Heart left ventricle (tissue), 16 donors: ENCODE results near the gene HDAC8. TPM values are rescaled to one million over a fixed set of nuclear protein-coding genes. Genes with fewer than 3 reads are reported as not detected.
A peak's percentile ranks its signal among the peaks of the same experiment; 100 is the strongest.
"Not testable (repeated sequence)": the region's sequence is repeated elsewhere in the genome, so short reads cannot be mapped to it uniquely, and the experiment has no call there.

Experiments
- ATAC-seq, 4 donors: fragments of 200-7000 bp; cut with Tn5 transposase; one replicate each; pipeline ENCODE4 v1.9.1; 2020 to 2022; ENCODE audit warnings: moderate library complexity in 4 of 4, mild to moderate bottlenecking in 3 of 4, moderate number of reproducible peaks in 1 of 4
- DNase-seq, 5 donors: peaks; one replicate each; pipeline ENCODE4 v3.0.0-alpha.2; 2020
- H3K27ac ChIP-seq, 12 donors: fragments of 200-600 bp; sonication (generic) in 4 of 12; one replicate each; pipeline versions ENCODE4 v1.5.0 to v1.8.0; 2016 to 2022; ENCODE audit warnings: mild to moderate bottlenecking in 2 of 12
- H3K27me3 ChIP-seq, 9 donors: fragments of 200-600 bp; sonication (generic) in 2 of 9; one replicate each; pipeline versions ENCODE4 v1.5.1 to v1.8.0; 2016 to 2022; ENCODE audit warnings: mild to moderate bottlenecking in 3 of 9
- H3K36me3 ChIP-seq, 9 donors: fragments of 200-600 bp; sonication (generic) in 2 of 9; one replicate each; pipeline versions ENCODE4 v1.5.0 to v1.8.0; 2018 to 2022; ENCODE audit warnings: mild to moderate bottlenecking in 2 of 9
- H3K4me1 ChIP-seq, 12 donors: fragments of 200-600 bp; sonication (generic) in 4 of 12; one replicate each; pipeline versions ENCODE4 v1.5.0 to v1.8.0; 2016 to 2022; ENCODE audit warnings: mild to moderate bottlenecking in 3 of 12
- H3K4me3 ChIP-seq, 12 donors: fragments of 200-600 bp; sonication (generic) in 4 of 12; one replicate each; pipeline versions ENCODE4 v1.5.0 to v1.8.0; 2017 to 2022; ENCODE audit warnings: mild to moderate bottlenecking in 9 of 12, moderate library complexity in 4 of 12
- H3K9me3 ChIP-seq, 12 donors: fragments of 200-600 bp; sonication (generic) in 4 of 12; one replicate each; pipeline versions ENCODE4 v1.5.0 to v1.8.0; 2016 to 2022; ENCODE audit warnings: mild to moderate bottlenecking in 1 of 12
- CTCF ChIP-seq, 12 donors: fragments of 200-600 bp; sonication (generic) in 4 of 12; IDR thresholded peaks; one replicate each; pipeline versions ENCODE4 v1.5.0 to v1.8.0; 2018 to 2022; ENCODE audit warnings: antibody characterized with exemption in 12 of 12, mild to moderate bottlenecking in 5 of 12
- POLR2A ChIP-seq, 2 donors: fragments of 450-650 bp; IDR thresholded peaks; one replicate each; pipeline ENCODE4 v1.6.1; 2017; ENCODE audit warnings: antibody characterized with exemption in 2 of 2, mild to moderate bottlenecking in 2 of 2, moderate library complexity in 2 of 2
- WGBS, 4 donors: extraction: QIAGEN DNeasy Blood & Tissue Kit in 2 of 4; methylation state at CpG; one replicate each; pipeline versions ENCODE4 v1.1.5 to v1.1.7; 2013 to 2018; 5-methylcytosine and 5-hydroxymethylcytosine counted together
- intact Hi-C, 10 donors: fragments of 100-400 bp; cut with DNase I; formaldehyde crosslinking; loops; one replicate each; pipeline versions ENCODE4 v1.11.1 to v1.14.2; 2022
- polyA plus RNA-seq, 2 donors: library from polyadenylated mRNA; stranded (reverse); fragments of 200-250 nt; gene quantifications; one replicate each; pipeline ENCODE4 v1.2.3, GENCODE V29; 2013
- total RNA-seq, 9 donors: library from RNA; depleted of rRNA in 2 of 9; stranded (reverse); fragments of >200 nt in 2 of 9; fragmentation: NEBNext Ultra II Directional in 3 of 9; extraction: Animal tissue kit (Norgen Biotek cat#: 25700) in 3 of 9; gene quantifications; one replicate each; pipeline versions ENCODE4 v1.1.0 to v1.2.4, GENCODE V29; 2016 to 2023
- donor health status: ischemic (EF 13 %, LVEDD 7.1; RV severe dilation, severe dysfunction).
- donor health status: healthy with polysubstance abuse.
- donor health status: DM: no; HTN: yes; CAD: no.
- donor health status: DM: no; HTN: no; CAD: no.
- donor health status: ischemic (EF 25% LVEDD 6.9; RV normal size, moderate dysfunction).
- donor health status: ischemic (EF 25% LVEDD 5.7; RV mildly dilated, moderate dysfunction).
- donor health status: healthy.
- donor health status: DM: yes; HTN: yes; CAD: no.
- donor health status: ischemic (EF 35%, LVEDD 5.7; RV mildly dilated, moderate dysfunction).
- donor health status: nonischemic (EF 11% LVEDD 7.7; RV severe dilation, severe dysfunction).
- donor health status: DM: yes; HTN: yes; CAD: no.
- donor health status: PGD.
- donor health status: ischemic (EF 29% LVEDD 5.4; RV normal size, mild dysfunction).
- donor health status: nonischemic (EF 23%, LVEDD 6.1; RV moderate dilation, normal function).

Gene HDAC8
- total and polyA plus RNA-seq, 11 donors, result 16.1 to 28.1 (median 18.6) TPM

GRCh38 chrX:72408885-72409284 is 163.8 kb downstream of the HDAC8 start:
- Histone ChIP-seq H3K9me3 (no peaks in the 10 kb centered on the region), H3K4me3 (no peak overlapping the region), H3K36me3 (no peaks in the 10 kb centered on the region), H3K27ac (no peak overlapping the region), H3K27me3 (peaks cover 0 to 12% (median 0%) of the 10 kb centered on the region in 9 donors), H3K4me1 (no peaks in the 10 kb centered on the region)
- TF ChIP-seq POLR2A (IDR thresholded peaks at IDR 0.05), result no peak
- ATAC-seq (no peak), DNase-seq (no peak)
- intact Hi-C loops, result loop anchor here in 1 of 10 donors (10.0 kb wide), 1 partner anchor 46 kb away; no protein-coding TSS in a partner anchor
- 51 to 86% (median 80%) methylated on average over 2 of the region's 2 CpGs for WGBS, 4 donors

GRCh38 chrX:72405136-72405535 is 167.5 kb downstream of the HDAC8 start:
- 86 to 97% (median 93%) methylated on average over 2 of the region's 2 CpGs for WGBS, 4 donors
- not testable (repeated sequence) for H3K36me3 ChIP-seq

GRCh38 chrX:72402614-72403013 is 170.0 kb downstream of the HDAC8 start:
- H3K27me3 ChIP-seq, result peaks cover 0 to 12% (median 0%) of the 10 kb centered on the region in 9 donors
- H3K36me3 ChIP-seq, result no peaks in the 10 kb centered on the region
- no peak overlapping the region for H3K4me3 ChIP-seq
- H3K9me3 ChIP-seq, result no peaks in the 10 kb centered on the region
- H3K4me1 ChIP-seq, result no peaks in the 10 kb centered on the region
- DNase-seq (no peak), ATAC-seq (no peak)
- H3K27ac ChIP-seq, result no peak overlapping the region
- intact Hi-C loops, result loop anchor here in 1 of 10 donors (10.0 kb wide), 1 partner anchor 52 kb away; no protein-coding TSS in a partner anchor
- TF ChIP-seq CTCF (IDR thresholded peaks at IDR 0.05) (no peak), POLR2A (IDR thresholded peaks at IDR 0.05) (no peak)

More at GRCh38 chrX:72405136-72405535, 167.5 kb downstream of the HDAC8 start:
- intact Hi-C loops, result loop anchor here in 1 of 10 donors (10.0 kb wide), 1 partner anchor 50 kb away; no protein-coding TSS in a partner anchor
- DNase-seq, ATAC-seq, H3K9me3 ChIP-seq, H3K27ac ChIP-seq, H3K4me1 ChIP-seq, H3K4me3 ChIP-seq: not testable (repeated sequence)
- peaks cover 0 to 12% (median 0%) of the 10 kb centered on the region in 9 donors for H3K27me3 ChIP-seq

- Histone ChIP-seq H3K27ac (no peak overlapping the region), H3K4me3 (no peak overlapping the region), H3K36me3 (no peaks in the 10 kb centered on the region), H3K27me3 (no peaks in the 10 kb centered on the region), H3K4me1 (peaks cover 0 to 18% (median 8%) of the 10 kb centered on the region in 12 donors), H3K9me3 (no peaks in the 10 kb centered on the region)
- intact Hi-C loops, result loop anchor here in 1 of 10 donors (10.0 kb wide), 1 partner anchor 55 kb away; no protein-coding TSS in a partner anchor
- ATAC-seq (no peak), DNase-seq (no peak)
- TF ChIP-seq POLR2A (IDR thresholded peaks at IDR 0.05), result no peak
Observed at GRCh38 chrX:72399816-72400215, 172.8 kb downstream of the HDAC8 start.

- DNase-seq (peak in 2 of 5 donors; percentile 9 to 37), ATAC-seq (peak; percentile 73 to 95 (median 78))
- Histone ChIP-seq H3K4me1 (peaks cover 0 to 22% (median 12%) of the 10 kb centered on the region in 12 donors), H3K27me3 (no peaks in the 10 kb centered on the region), H3K9me3 (no peaks in the 10 kb centered on the region), H3K4me3 (no peak overlapping the region), H3K36me3 (no peaks in the 10 kb centered on the region), H3K27ac (peak overlapping the region in 1 of 12 donors; percentile 55)
- intact Hi-C loops, result no loop called here
- 25 to 40% (median 31%) methylated on average over 1 of the region's 1 CpG for WGBS, 4 donors
- no peak for TF ChIP-seq POLR2A (IDR thresholded peaks at IDR 0.05)
- TF ChIP-seq CTCF (IDR thresholded peaks at IDR 0.05), result no peak
Observed at GRCh38 chrX:72396117-72396516, 176.5 kb downstream of the HDAC8 start.

- DNase-seq, result no peak
Observed at GRCh38 chrX:72395237-72395636, 177.4 kb downstream of the HDAC8 start.

More at GRCh38 chrX:72395237-72395636, 177.4 kb downstream of the HDAC8 start:
- Histone ChIP-seq H3K4me1 (peaks cover 0 to 22% (median 12%) of the 10 kb centered on the region in 12 donors), H3K27ac (peak overlapping the region in 3 of 12 donors; percentile 8 to 55 (median 42)), H3K9me3 (no peaks in the 10 kb centered on the region), H3K4me3 (no peak overlapping the region), H3K27me3 (no peaks in the 10 kb centered on the region), H3K36me3 (no peaks in the 10 kb centered on the region)
- ATAC-seq, result peak in 3 of 4 donors; percentile 31 to 37 (median 31)
- WGBS, 4 donors, result 14 to 39% (median 19%) methylated on average over 1 of the region's 1 CpG
- intact Hi-C loops, result no loop called here
- TF ChIP-seq POLR2A (IDR thresholded peaks at IDR 0.05) (no peak), CTCF (IDR thresholded peaks at IDR 0.05) (no peak)
